GM19240 (cell line): ENCODE measurements around the gene BCAT1.

Source experiments
- DNase-seq: peaks from one replicate; pipeline ENCODE4 v3.0.0; 2011; ENCODE audit warnings: low spot score; ENCODE audit not compliant: insufficient read length

Gene BCAT1

DNA sequence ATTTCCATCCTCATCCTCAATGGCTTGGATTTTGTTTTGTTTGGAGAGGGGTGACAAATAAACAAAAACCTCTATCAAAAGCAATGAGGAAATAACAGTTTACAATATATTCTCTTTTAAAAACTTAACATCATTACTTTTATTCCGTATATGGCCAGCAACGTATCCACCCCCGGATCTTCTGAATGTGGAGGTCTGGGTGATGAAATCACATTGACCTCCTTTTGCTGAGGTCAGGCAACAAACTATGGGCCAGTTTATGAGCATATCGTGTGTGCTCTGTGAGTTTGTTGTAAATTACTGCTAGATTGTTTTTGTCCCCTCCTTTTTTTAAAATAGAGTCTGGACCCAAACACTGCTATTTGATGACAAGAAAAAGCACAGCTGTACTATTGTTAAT lies 178.1 kb downstream of the BCAT1 start:
- no peak for DNase-seq

DNA sequence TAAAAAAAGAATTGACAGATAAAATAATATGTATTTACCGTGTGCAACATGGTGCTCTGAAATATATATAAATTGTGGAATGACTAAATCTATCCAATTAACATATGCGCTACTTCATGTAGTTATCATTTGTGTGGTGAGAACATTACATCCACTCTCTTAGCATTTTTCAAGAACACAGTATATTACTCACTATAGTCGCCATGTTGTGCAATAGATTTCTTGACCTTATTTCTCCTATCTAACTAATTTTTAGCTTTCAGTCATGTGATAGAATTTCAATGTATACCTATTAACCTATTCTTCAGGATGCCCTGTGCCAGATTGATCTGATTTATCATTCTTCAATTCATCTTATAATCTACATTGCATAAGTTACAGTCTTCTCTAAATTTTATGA lies 178.6 kb downstream of the BCAT1 start:
- no peak for DNase-seq

DNA sequence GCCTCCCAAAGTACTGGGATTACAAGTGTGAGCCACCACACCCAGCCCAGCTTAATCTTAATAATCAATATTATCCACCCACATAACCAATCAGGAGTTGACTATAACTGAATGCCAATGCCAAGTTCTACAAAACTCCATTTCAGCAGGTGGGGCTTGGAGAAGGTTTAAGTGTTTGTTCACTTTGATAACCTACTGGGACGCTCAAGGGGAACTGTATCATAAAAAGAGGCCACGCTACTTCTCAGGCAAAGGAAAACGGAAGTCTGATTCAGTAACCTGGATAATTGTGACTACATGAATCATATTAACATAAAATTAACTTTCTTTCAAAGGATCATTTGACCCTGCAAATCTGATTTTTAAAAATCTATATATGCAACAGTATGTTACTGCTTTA lies 179.2 kb downstream of the BCAT1 start:
- DNase-seq: no peak

DNA sequence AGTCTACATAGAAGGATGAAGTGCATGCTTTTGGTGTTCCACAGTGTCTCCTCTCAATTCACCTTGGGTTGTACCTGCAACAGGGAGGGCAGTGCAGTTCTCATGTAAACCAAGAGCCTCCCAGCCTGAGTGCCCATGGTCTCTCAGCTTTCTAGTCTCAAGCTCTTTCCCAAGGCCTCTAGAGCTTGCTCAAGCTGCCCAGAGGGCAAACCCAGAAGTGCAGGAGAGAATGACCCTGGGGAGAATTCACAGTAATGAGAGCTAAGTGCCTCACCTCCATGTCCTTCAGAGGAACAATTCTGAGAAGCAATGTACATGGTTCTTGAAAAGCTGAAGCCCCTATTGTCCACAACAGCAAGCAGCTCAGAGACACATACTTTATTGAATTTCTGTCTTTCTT lies 180.5 kb downstream of the BCAT1 start:
- DNase-seq: no peak

DNA sequence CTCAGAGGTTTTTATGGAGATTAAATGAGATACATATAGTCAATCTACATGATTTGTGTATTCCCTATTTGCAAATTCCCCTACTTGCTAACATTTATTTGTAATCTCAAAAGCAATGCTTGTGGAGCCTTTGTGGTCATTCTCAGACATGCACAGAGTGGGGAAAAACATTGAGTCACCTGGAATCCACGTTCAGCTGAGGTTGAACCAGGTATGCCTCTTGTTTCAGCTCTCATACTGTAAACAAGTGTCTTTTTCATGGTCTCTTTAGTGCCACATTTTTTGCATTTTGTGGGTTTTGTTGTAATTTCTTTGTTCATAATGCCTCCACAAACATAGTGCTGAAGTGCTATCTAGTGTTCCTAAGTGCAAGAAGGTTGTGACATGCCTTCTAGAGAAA lies 181.9 kb downstream of the BCAT1 start:
- no peak for DNase-seq

DNA sequence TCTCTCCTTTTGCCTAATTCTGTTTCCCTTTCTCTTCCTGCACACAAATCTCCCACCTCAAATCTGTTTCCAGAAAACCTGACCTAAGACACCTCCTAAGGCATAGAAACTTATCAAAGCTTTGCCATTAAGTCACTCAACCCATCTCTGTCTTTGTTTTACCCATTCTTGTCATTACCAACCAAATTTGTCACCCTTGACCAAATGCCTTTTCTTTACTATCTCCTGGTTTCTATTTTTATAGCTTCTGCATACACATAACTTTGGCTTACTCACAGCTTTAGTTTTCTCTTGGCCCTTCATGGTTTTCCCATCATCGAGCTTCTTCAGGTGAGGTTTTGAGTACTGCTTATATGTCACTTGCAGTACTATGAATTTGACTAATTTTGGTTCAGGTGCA lies 184.2 kb downstream of the BCAT1 start:
- DNase-seq: no peak

DNA sequence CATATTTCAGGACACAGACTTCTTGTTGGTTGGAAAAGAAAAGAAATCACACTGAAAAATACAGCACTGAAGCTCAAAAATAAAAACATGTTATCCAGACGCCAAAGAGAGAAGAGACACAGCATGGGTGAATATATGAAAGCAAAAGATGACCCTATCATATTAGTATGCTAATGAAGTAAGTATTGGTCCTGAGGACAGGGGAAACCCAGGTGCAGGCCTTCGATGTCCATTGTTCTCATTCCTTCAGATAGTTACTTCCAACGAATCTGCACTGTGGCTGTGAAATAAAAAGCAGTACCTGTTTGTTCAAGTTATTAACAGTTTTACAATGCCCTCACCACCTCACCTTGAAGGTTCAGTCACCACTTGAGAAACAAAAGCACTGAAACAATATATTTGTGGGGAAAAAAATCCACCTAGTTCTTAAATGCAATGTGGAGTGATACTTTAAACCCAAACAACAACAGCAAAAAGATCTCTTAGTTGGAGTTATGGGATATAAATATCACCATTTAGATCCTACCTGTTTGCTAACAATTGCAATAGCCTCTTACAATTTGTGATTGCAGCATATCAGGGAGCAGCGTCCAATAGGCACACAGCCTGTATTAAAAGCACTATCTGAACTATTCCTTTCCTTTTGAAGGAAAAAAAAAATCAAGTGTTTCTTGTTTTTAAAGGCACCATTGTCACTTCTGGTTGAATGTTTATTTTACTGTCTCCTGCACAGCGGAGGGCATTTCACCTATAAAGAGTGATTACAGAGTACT lies 188.1 kb downstream of the BCAT1 start:
- DNase-seq: no peak

DNA sequence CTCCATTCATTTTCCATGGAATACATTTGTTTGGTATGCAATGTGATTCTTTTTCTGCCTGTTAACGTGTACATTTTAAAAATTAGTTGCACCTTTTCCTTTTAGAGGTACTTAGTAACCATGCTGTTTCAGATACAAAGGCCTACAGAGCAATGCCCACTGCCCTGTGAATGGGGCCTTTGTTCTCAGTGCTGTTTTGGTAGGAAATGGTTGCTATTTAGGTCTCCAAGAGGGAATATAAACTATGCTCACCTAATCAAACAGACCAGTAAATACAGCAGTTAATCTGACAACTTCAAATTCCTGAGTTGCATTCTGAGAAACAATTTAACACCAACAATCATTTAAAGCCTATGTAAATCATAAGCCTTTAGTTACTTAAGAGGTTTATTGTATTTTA lies 188.7 kb downstream of the BCAT1 start:
- no peak for DNase-seq
